PC-3 (cell line): ENCODE data around the gene ADARB2. TPM values are rescaled to one million over a fixed set of nuclear protein-coding genes. Genes with fewer than 3 reads are reported as not detected.
"Not testable (repeated sequence)": the region's sequence is repeated elsewhere in the genome, so short reads cannot be mapped to it uniquely, and the experiment has no call there.

Experiments
- ATAC-seq: fragments of 200-7000 bp; cut with Tn5 transposase; 2 replicates; pipeline ENCODE4 v1.9.1; 2020; ENCODE audit warnings: mild to moderate bottlenecking, moderate library complexity
- BruUV-seq: library from RNA; stranded (reverse); fragments of 400-500 nt; replicated peaks from 2 replicates; lab custom pipeline; 2021; lab: Mats Ljungman, UMichigan
- CTCF ChIA-PET: fragments of 300-600 bp; sonication (Branson Sonifier 250); formaldehyde crosslinking; loops from one replicate; lab custom pipeline; 2022; ENCODE audit warnings: antibody characterized with exemption; lab: Charles Lee
- POLR2A ChIA-PET: fragments of 300-600 bp; sonication (Branson Sonifier 250); formaldehyde crosslinking; loops from one replicate; lab custom pipeline; 2022; ENCODE audit warnings: antibody characterized with exemption; ENCODE audit not compliant: unreplicated experiment; lab: Charles Lee
- DNase-seq: peaks from one replicate; pipeline ENCODE4 v3.0.0-alpha.2; 2015
- H2AFZ ChIP-seq: fragments of 300-600 bp; sonication (generic); 2 replicates; pipeline ENCODE4 v1.6.0; 2016; ENCODE audit warnings: antibody characterized with exemption, low read length
- H3F3A ChIP-seq: fragments of 300-600 bp; sonication (generic); one replicate; pipeline ENCODE4 v1.6.0; 2017; ENCODE audit warnings: antibody characterized with exemption, low read length, control low read depth, mild to moderate bottlenecking; ENCODE audit not compliant: unreplicated experiment
- H3K27ac ChIP-seq: fragments of 300-600 bp; sonication (generic); 2 replicates; pipeline ENCODE4 v1.5.1; 2016; ENCODE audit warnings: mild to moderate bottlenecking, low read length
- H3K27me3 ChIP-seq: fragments of 300-600 bp; sonication (generic); 2 replicates; pipeline ENCODE4 v1.6.1; 2016; ENCODE audit warnings: low read length, mixed read lengths
- H3K36me3 ChIP-seq: fragments of 300-600 bp; sonication (generic); 2 replicates; pipeline ENCODE4 v1.6.1; 2016; ENCODE audit warnings: low read depth, mixed run types, low read length, mixed read lengths
- H3K4me1 ChIP-seq: fragments of 300-600 bp; sonication (generic); 2 replicates; pipeline ENCODE4 v1.5.1; 2016; ENCODE audit warnings: low read length; ENCODE audit not compliant: insufficient read depth
- H3K4me2 ChIP-seq: fragments of 300-600 bp; sonication (generic); 2 replicates; pipeline ENCODE4 v1.6.0; 2016; ENCODE audit warnings: low read length
- H3K4me3 ChIP-seq: fragments of 300-600 bp; sonication (generic); 2 replicates; pipeline ENCODE4 v1.5.1; 2016; ENCODE audit warnings: mild to moderate bottlenecking, low read length, mixed read lengths
- H3K79me2 ChIP-seq: fragments of 300-600 bp; sonication (generic); 2 replicates; pipeline ENCODE4 v1.6.1; 2017; ENCODE audit warnings: low read length, mixed read lengths
- H3K9ac ChIP-seq: fragments of 300-600 bp; sonication (generic); 2 replicates; pipeline ENCODE4 v1.6.0; 2016; ENCODE audit warnings: mild to moderate bottlenecking, low read length
- H3K9me2 ChIP-seq: fragments of 300-600 bp; sonication (generic); replicated peaks from 2 replicates; pipeline ENCODE4 v1.6.1; 2016; ENCODE audit warnings: mixed run types, low read length, mixed read lengths
- H3K9me3 ChIP-seq: fragments of 300-600 bp; sonication (generic); 2 replicates; pipeline ENCODE4 v1.6.1; 2016; ENCODE audit warnings: low read length, mixed read lengths
- H4K20me1 ChIP-seq: fragments of 300-600 bp; sonication (generic); 2 replicates; pipeline ENCODE4 v1.6.1; 2016; ENCODE audit warnings: low read length, mixed read lengths
- EZH2 ChIP-seq: fragments of 300-600 bp; sonication (generic); IDR thresholded peaks from one replicate; pipeline ENCODE4 v1.6.1; 2017; ENCODE audit warnings: antibody characterized with exemption, mild to moderate bottlenecking, low read length; ENCODE audit not compliant: unreplicated experiment
- EZH2phosphoT487 ChIP-seq: fragments of 300-600 bp; sonication (generic); IDR thresholded peaks from 2 replicates; pipeline ENCODE4 v1.6.1; 2018; ENCODE audit warnings: mild to moderate bottlenecking, antibody characterized with exemption, low read length, borderline replicate concordance
- intact Hi-C: fragments of 100-400 bp; cut with micrococcal nuclease; formaldehyde crosslinking; loops from 2 replicates; pipeline ENCODE4 v1.9.0; 2023
- total RNA-seq: library from RNA; depleted of rRNA; stranded (reverse); fragments of >200 nt; gene quantifications from 2 replicates; pipeline ENCODE4 v1.2.3, GENCODE V29; 2014
- TF ChIP-seq, protein P1 (sequence below): fragments of 300-600 bp; sonication (generic); conservative IDR thresholded peaks from 2 replicates; pipeline ENCODE4 v1.5.1; 2017; ENCODE audit warnings: antibody characterized with exemption, low read depth, mild to moderate bottlenecking, low read length

The ADARB2 gene
- total RNA-seq, 1 experiment from 2014 or later, result not detected

DNA sequence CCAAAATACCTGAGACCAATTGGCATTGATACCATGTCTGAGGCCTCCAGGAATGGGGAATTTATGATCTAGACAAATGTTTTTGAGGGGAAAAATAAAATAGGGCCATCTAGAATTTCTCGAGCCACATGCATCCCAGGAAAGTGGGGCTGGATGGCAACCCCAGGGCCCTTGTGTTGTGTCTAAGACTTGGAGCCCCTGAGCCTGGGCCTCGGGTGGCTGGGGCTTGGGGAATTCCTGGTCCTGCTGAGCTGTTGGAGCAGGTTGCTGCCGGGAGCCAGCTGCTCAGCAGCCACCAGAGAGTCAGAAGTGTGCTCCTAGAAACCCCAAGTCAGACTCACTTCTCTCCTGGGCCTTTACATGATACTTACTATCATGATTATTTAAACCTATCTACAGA is 508.2 kb downstream of the ADARB2 start:
- H3K4me1 ChIP-seq, result no peaks in the 10 kb centered on the region
- H3F3A ChIP-seq, result no peaks in the 10 kb centered on the region
- no TSS peak for BruUV-seq
- DNase-seq, result no peak
- H4K20me1 ChIP-seq, result no peaks in the 10 kb centered on the region
- ChIA-PET POLR2A (no interaction called here), CTCF (no interaction called here)
- no peaks in the 10 kb centered on the region for H3K36me3 ChIP-seq
- H3K27ac ChIP-seq, result no peak overlapping the region
- TF ChIP-seq EZH2 (no peak), EZH2phosphoT487 (no peak)
- TF ChIP-seq, protein P1, sequence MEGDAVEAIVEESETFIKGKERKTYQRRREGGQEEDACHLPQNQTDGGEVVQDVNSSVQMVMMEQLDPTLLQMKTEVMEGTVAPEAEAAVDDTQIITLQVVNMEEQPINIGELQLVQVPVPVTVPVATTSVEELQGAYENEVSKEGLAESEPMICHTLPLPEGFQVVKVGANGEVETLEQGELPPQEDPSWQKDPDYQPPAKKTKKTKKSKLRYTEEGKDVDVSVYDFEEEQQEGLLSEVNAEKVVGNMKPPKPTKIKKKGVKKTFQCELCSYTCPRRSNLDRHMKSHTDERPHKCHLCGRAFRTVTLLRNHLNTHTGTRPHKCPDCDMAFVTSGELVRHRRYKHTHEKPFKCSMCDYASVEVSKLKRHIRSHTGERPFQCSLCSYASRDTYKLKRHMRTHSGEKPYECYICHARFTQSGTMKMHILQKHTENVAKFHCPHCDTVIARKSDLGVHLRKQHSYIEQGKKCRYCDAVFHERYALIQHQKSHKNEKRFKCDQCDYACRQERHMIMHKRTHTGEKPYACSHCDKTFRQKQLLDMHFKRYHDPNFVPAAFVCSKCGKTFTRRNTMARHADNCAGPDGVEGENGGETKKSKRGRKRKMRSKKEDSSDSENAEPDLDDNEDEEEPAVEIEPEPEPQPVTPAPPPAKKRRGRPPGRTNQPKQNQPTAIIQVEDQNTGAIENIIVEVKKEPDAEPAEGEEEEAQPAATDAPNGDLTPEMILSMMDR, result no peak
- H3K9me2 ChIP-seq, result no peaks in the 10 kb centered on the region
- intact Hi-C loops, result no loop called here
- no peak overlapping the region for H3K9ac ChIP-seq
- no peak overlapping the region for H2AFZ ChIP-seq
- H3K4me2 ChIP-seq, result no peak overlapping the region
- H3K79me2 ChIP-seq, result no peaks in the 10 kb centered on the region
- H3K27me3 ChIP-seq, result no peaks in the 10 kb centered on the region
- no peak overlapping the region for H3K4me3 ChIP-seq
- ATAC-seq, result no peak
- H3K9me3 ChIP-seq, result no peaks in the 10 kb centered on the region

DNA sequence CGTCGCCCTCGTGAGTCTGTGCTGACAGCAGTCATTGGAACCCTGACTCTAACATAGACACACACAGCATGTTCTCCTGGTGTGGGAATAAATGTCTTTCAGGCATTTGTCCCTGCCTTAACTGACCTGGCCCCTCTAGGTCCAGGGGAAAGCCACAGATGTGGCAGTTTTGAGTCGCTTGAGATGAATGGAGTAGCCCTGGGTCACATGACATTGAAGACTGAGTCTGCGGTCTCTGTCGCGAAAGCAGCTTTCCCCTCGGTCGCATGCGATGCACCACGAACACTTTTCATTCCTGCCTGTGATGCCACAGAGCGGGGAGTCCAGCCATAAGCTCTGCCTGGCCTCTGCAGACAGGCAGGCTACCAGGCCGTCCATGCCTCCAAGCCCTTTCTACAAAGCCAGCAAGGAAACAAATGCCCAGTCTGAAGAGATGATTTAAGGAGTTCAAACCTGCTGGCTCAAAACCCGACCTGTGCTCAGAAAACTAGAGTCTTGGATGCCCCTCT is 508.8 kb downstream of the ADARB2 start:
- Histone ChIP-seq H3K79me2 (no peaks in the 10 kb centered on the region), H3K27me3 (no peaks in the 10 kb centered on the region), H4K20me1 (no peaks in the 10 kb centered on the region), H2AFZ (no peak overlapping the region), H3K9ac (no peak overlapping the region), H3K4me1 (no peaks in the 10 kb centered on the region), H3K4me2 (no peak overlapping the region), H3F3A (no peaks in the 10 kb centered on the region), H3K9me3 (no peaks in the 10 kb centered on the region), H3K9me2 (no peaks in the 10 kb centered on the region), H3K36me3 (no peaks in the 10 kb centered on the region), H3K27ac (no peak overlapping the region), H3K4me3 (no peak overlapping the region)
- DNase-seq, result no peak
- CTCF ChIA-PET, result no interaction called here
- no TSS peak for BruUV-seq
- POLR2A ChIA-PET, result no interaction called here
- intact Hi-C loops, result no loop called here
- TF ChIP-seq EZH2 (no peak), EZH2phosphoT487 (no peak)
- TF ChIP-seq, protein P1, result no peak
- no peak for ATAC-seq

DNA sequence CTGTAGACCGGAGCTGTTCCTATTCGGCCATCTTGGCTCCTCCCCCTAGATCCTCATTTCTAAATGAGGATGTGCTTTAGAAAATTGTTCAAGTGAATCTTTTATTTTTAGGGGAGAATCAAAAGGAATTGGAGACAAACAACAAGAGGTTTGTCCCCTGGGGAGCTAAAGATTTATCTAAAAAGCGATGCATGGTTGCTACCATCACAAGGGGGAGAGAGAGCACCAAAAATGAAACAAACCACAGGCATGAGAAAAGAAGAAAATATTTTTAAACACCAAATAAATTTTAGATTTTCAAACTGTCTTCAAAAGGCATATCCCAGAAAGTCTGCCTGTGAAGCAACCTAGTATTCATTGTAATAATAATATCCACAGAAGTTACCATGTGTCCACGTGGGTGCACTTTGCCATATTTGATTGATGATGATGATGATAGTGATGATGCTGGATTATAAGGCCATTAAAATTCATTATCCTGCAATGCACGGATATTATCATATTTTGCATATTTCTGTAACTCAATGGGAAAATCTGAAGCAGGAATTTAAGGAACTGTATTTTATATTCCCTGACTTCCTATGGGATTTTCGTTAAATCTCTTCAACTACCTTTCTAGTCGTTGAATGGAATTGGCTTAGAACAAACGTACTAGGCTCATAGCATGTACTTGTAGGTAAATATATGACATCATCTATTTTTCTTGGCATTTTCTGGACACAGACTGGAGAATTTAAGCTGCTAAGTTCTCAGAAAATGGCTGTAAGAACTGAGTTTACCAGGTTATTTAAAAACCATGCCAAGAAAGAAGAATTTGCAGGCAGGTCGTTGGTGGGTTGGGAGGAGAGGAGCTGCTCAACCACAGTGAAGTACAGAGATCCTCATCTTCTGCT is 509.6 kb downstream of the ADARB2 start:
- H3K27ac ChIP-seq, result no peak overlapping the region
- H3K79me2 ChIP-seq, result no peaks in the 10 kb centered on the region
- no peak overlapping the region for H3K4me2 ChIP-seq
- POLR2A ChIA-PET, result no interaction called here
- ATAC-seq (no peak), DNase-seq (no peak)
- no peaks in the 10 kb centered on the region for H3K9me2 ChIP-seq
- H3K4me3 ChIP-seq, result no peak overlapping the region
- H2AFZ ChIP-seq, result no peak overlapping the region
- H3K4me1 ChIP-seq, result no peaks in the 10 kb centered on the region
- no peak overlapping the region for H3K9ac ChIP-seq
- BruUV-seq, result no TSS peak
- no peak for TF ChIP-seq EZH2phosphoT487
- TF ChIP-seq EZH2, result no peak
- no peaks in the 10 kb centered on the region for H3K36me3 ChIP-seq
- CTCF ChIA-PET, result no interaction called here
- no peaks in the 10 kb centered on the region for H4K20me1 ChIP-seq
- no peaks in the 10 kb centered on the region for H3K27me3 ChIP-seq
- intact Hi-C loops, result no loop called here
- no peaks in the 10 kb centered on the region for H3F3A ChIP-seq
- no peaks in the 10 kb centered on the region for H3K9me3 ChIP-seq

DNA sequence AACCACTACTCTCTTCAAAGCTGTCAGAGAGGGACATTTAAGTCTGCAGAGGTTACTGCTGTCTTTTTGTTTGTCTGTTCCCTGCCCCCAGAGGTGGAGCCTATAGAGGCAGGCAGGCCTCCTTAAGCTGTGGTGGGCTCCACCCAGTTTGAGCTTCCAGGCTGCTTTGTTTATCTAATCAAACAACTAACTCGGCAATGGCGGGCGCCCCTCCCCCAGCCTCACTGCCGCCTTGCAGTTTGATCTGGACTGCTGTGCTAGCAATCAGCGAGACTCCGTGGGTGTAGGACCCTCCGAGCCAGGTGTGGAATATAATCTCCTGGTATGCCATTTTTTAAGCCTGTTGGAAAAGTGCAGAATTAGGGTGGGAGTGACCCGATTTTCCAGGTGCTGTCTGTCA is 510.4 kb downstream of the ADARB2 start:
- DNase-seq, H3F3A ChIP-seq, POLR2A ChIA-PET, ATAC-seq, BruUV-seq, CTCF ChIA-PET, H3K4me1 ChIP-seq, H3K9me2 ChIP-seq, H4K20me1 ChIP-seq, H3K4me2 ChIP-seq, H3K9ac ChIP-seq, H3K27me3 ChIP-seq, intact Hi-C loops, H3K79me2 ChIP-seq, H3K27ac ChIP-seq, H3K36me3 ChIP-seq, H2AFZ ChIP-seq, H3K4me3 ChIP-seq, H3K9me3 ChIP-seq: not testable (repeated sequence)

DNA sequence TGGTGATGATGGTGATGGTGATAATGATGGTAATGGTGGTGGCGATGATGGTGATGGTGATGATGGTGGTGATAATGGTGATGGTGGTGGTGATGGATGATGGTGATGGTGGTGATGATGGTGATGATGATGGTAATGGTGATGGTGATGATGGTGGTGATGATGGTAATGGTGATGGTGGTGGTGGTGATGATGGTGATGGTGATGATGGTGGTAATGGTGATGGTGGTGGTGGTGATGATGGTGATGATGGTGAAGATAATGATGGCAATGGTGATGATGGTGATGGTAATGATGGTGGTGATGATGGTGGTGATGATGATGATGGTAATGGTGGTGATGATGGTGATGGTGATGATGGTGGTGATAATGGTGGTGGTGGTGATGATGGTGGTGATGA is 517.5 kb downstream of the ADARB2 start:
- ATAC-seq, H3K79me2 ChIP-seq, H2AFZ ChIP-seq, H3F3A ChIP-seq, H4K20me1 ChIP-seq, H3K9ac ChIP-seq, H3K27ac ChIP-seq, H3K27me3 ChIP-seq, H3K4me2 ChIP-seq, POLR2A ChIA-PET, H3K9me3 ChIP-seq, DNase-seq, BruUV-seq, H3K4me1 ChIP-seq, H3K9me2 ChIP-seq, intact Hi-C loops, H3K4me3 ChIP-seq, CTCF ChIA-PET, H3K36me3 ChIP-seq: not testable (repeated sequence)
